Tongue (tissue), 2 donors: ENCODE data around the gene NOD2. TPM values are rescaled to one million over a fixed set of nuclear protein-coding genes. Genes with fewer than 3 reads are reported as not detected.

Experiments used
- small RNA-seq: library from RNA; depleted of rRNA; stranded (forward); fragments of <200 nt; gene quantifications from one replicate; pipeline ENCODE3, GENCODE V24; 2014; ENCODE audit warnings: low replicate concordance
- total RNA-seq: library from RNA; depleted of rRNA; stranded (reverse); fragments of >200 nt; gene quantifications from one replicate; pipeline ENCODE4 v1.2.3, GENCODE V29; 2014

NOD2 gene
- total RNA-seq, 1 donor from 2014 or later: 2.5 TPM

Small RNA genes within 50 kb of the gene (small RNA-seq; reads per million reads assigned to genes)
- gene MIR3181: not detected

Other genes starting within 250 kb of the NOD2 start
- gene NKD1, start 145.2 kb upstream of the NOD2 start, total RNA-seq: 15.7 TPM
- 0.41 TPM for gene SNX20, start 12.3 kb upstream of the NOD2 start, total RNA-seq
- 60.7 TPM for gene CYLD, start 48.5 kb downstream of the NOD2 start, total RNA-seq